ENCODE data around the gene MPV17L. TPM values are rescaled to one million over a fixed set of nuclear protein-coding genes. Genes with fewer than 3 reads are reported as not detected.

The MPV17L gene
- total RNA-seq, 2 donors from 2014 or later = 7.9 to 9.7 TPM

- Histone ChIP-seq H3K4me3 (no peak overlapping the region), H3K27ac (no peak overlapping the region), H3K9me3 (no peaks in the 10 kb centered on the region), H3K4me1 (no peaks in the 10 kb centered on the region), H3K27me3 (no peaks in the 10 kb centered on the region), H3K36me3 (no peaks in the 10 kb centered on the region), H3K9ac (ENCODE audit: low read depth in 2 of 2, low read length in 2 of 2) (no peak overlapping the region)
- DNase-seq = no peak
- no peak for TF ChIP-seq CTCF (IDR thresholded peaks at IDR 0.05)
- intact Hi-C loops (cut with DNase I) = no loop called here
Measured at GRCh38 chr16:15443753-15444152, 48.2 kb downstream of the MPV17L start.

- no peak for TF ChIP-seq CTCF (IDR thresholded peaks at IDR 0.05)
- Histone ChIP-seq H3K4me1 (no peaks in the 10 kb centered on the region), H3K27me3 (no peaks in the 10 kb centered on the region), H3K36me3 (no peaks in the 10 kb centered on the region), H3K9ac (ENCODE audit: low read depth in 2 of 2, low read length in 2 of 2) (no peak overlapping the region), H3K27ac (no peak overlapping the region), H3K4me3 (no peak overlapping the region), H3K9me3 (no peaks in the 10 kb centered on the region)
- intact Hi-C loops (cut with DNase I) = no loop called here
- no peak for DNase-seq
Measured at GRCh38 chr16:15444264-15444663, 48.7 kb downstream of the MPV17L start.

GRCh38 chr16:15445450-15445849, 49.9 kb downstream of the MPV17L start:
- no peak overlapping the region for H3K9ac ChIP-seq (ENCODE audit: low read depth in 2 of 2, low read length in 2 of 2)
- no peaks in the 10 kb centered on the region for H3K36me3 ChIP-seq
- no peaks in the 10 kb centered on the region for H3K27me3 ChIP-seq
- H3K4me1 ChIP-seq = no peaks in the 10 kb centered on the region
- intact Hi-C loops (cut with DNase I) = no loop called here
- no peak overlapping the region for H3K4me3 ChIP-seq
- H3K27ac ChIP-seq = no peak overlapping the region
- no peaks in the 10 kb centered on the region for H3K9me3 ChIP-seq
- TF ChIP-seq CTCF (IDR thresholded peaks at IDR 0.05) = no peak
- DNase-seq = no peak

GRCh38 chr16:15446901-15447300, 51.3 kb downstream of the MPV17L start:
- no peak overlapping the region for H3K27ac ChIP-seq
- no peak overlapping the region for H3K9ac ChIP-seq (ENCODE audit: low read depth in 2 of 2, low read length in 2 of 2)
- H3K27me3 ChIP-seq = no peaks in the 10 kb centered on the region
- no peaks in the 10 kb centered on the region for H3K9me3 ChIP-seq
- H3K36me3 ChIP-seq = no peaks in the 10 kb centered on the region
- no peak overlapping the region for H3K4me3 ChIP-seq
- no peak for DNase-seq
- no peaks in the 10 kb centered on the region for H3K4me1 ChIP-seq
- intact Hi-C loops (cut with DNase I) = no loop called here
- TF ChIP-seq CTCF (IDR thresholded peaks at IDR 0.05) = no peak

GRCh38 chr16:15450624-15451023, 55.1 kb downstream of the MPV17L start:
- H3K36me3 ChIP-seq = no peaks in the 10 kb centered on the region
- H3K9me3 ChIP-seq = no peaks in the 10 kb centered on the region
- H3K9ac ChIP-seq (ENCODE audit: low read depth in 2 of 2, low read length in 2 of 2) = no peak overlapping the region
- no peaks in the 10 kb centered on the region for H3K27me3 ChIP-seq
- H3K4me1 ChIP-seq = no peaks in the 10 kb centered on the region
- H3K4me3 ChIP-seq = no peak overlapping the region
- no peak overlapping the region for H3K27ac ChIP-seq
- TF ChIP-seq CTCF (IDR thresholded peaks at IDR 0.05) = no peak
- intact Hi-C loops (cut with DNase I) = no loop called here
- peak; percentile 21 for DNase-seq
